GM18498 (cell line): ENCODE results near the gene RPA3.

ENCODE experiments used
- ATAC-seq: cut with Tn5 transposase; IDR thresholded peaks from one replicate; pipeline ENCODE4 v1.9.1; 2021; ENCODE audit warnings: mild to moderate bottlenecking, moderate library complexity; ENCODE audit not compliant: unreplicated experiment

RPA3 gene

GRCh38 chr7:7613210-7613609 lies 105.2 kb downstream of the RPA3 start:
- ATAC-seq, result no peak

- no peak for ATAC-seq
Observed at GRCh38 chr7:7612519-7612918, 105.9 kb downstream of the RPA3 start.

GRCh38 chr7:7609330-7609729 lies 109.1 kb downstream of the RPA3 start:
- no peak for ATAC-seq

GRCh38 chr7:7607010-7607409 lies 111.4 kb downstream of the RPA3 start:
- ATAC-seq, result no peak

GRCh38 chr7:7596176-7596575 lies 122.2 kb downstream of the RPA3 start:
- no peak for ATAC-seq

- ATAC-seq, result no peak
Observed at GRCh38 chr7:7595451-7595850, 123.0 kb downstream of the RPA3 start.
